Stimulated activated CD4-positive, alpha-beta T cell treated with anti-CD3 and anti-CD28 coated beads, Interleukin-4, amount 100 ng/mL, for 24 hours (primary cell): Measurements from ENCODE around the gene MCMBP.
"Not testable (repeated sequence)": the region's sequence is repeated elsewhere in the genome, so short reads cannot be mapped to it uniquely, and the experiment has no call there.

ENCODE experiments used
- DNase-seq: peaks from one replicate; pipeline ENCODE4 v3.0.0-alpha.2; 2020

MCMBP gene

GRCh38 chr10:119872610-119872859 is at the start of gene MCMBP:
MCMBP (minus strand) TSS chr10:119872843; CDS start chr10:119872584, 259 bp downstream.
- no peak for DNase-seq

DNA sequence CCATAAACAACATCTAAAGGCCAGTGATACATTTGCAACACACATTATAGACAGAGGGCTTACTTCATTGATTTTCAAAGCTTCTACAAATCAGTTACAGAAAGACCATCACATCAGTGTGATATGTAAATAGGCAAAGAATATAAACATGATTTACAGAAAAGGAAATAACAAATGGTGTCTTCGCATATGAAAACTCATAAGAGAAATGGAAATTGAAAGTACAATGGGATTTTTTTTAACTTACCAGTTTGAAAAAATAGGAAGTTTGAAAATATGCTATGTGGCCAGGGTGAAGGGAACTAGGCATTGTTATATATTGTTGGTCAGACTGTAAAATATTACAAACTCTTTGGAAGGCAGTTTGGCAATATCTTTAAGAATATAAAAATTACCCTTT is 47.2 kb upstream of the MCMBP start:
- no peak for DNase-seq

DNA sequence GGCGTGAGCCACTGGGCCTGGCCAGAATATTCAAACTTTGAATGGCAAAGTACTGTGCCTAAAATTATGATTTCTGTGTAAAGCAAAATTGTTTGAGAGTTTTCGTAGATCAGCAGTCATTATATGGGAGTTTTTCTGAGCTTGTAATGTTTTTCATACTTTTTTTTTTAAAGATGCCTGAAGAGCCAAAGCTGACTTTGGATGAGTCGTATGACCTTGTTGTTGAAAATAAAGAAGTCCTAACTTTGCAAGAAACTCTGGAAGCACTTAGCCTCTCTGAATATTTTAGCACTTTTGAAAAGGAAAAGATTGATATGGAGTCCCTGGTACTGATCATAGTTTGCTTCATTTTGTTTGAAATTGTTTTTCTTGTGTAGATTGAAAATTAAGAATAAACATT is 46.6 kb upstream of the MCMBP start:
- no peak for DNase-seq

GRCh38 chr10:119917777-119918176 is 45.1 kb upstream of the MCMBP start:
- DNase-seq: no peak

DNA sequence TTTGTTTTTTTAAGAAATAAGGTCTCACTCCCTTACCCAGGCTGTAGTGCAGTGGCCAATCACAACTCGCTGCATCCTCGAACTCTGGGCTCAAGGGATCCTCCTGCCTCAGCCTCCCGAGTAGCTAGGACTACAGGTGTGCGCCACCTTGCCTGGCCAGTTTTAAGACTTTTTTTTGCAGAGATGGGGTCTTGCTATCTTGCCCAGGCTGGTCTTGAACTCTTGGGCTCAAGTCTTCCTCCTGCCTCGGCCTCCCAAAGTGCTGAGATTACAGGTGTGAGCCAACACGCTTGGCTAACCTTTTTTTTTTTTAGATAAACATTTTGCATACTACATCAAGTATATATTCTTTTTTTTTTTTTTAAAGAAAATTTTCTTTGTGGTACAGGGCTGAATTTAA is 38.0 kb upstream of the MCMBP start:
- no peak for DNase-seq

- no peak for DNase-seq
Observed at GRCh38 chr10:119908166-119908565, 35.5 kb upstream of the MCMBP start.

DNA sequence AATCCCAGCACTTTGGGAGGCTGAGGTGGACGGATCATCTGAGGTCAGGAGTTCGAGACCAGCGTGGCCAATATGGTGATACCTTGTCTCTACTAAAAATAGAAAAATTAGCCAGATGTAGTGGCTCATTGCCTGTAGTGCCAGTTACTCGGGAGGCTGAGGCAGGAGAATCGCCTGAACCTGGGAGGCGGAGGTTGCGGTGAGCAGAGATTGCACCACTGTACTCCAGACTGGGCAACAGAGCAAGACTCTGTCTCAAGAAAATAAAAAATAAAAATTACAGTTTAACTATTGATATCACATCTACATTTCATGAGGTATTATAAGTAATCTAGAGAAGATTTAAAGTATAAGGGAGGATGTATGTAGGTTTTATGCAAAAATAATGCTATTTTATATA is 35.1 kb upstream of the MCMBP start:
- DNase-seq: not testable (repeated sequence)

- DNase-seq: no peak
Observed at GRCh38 chr10:119903946-119904666, 31.5 kb upstream of the MCMBP start.

- DNase-seq: no peak
Observed at GRCh38 chr10:119898577-119898976, 25.9 kb upstream of the MCMBP start.

GRCh38 chr10:119896937-119897770 is 24.5 kb upstream of the MCMBP start:
- DNase-seq: no peak

DNA sequence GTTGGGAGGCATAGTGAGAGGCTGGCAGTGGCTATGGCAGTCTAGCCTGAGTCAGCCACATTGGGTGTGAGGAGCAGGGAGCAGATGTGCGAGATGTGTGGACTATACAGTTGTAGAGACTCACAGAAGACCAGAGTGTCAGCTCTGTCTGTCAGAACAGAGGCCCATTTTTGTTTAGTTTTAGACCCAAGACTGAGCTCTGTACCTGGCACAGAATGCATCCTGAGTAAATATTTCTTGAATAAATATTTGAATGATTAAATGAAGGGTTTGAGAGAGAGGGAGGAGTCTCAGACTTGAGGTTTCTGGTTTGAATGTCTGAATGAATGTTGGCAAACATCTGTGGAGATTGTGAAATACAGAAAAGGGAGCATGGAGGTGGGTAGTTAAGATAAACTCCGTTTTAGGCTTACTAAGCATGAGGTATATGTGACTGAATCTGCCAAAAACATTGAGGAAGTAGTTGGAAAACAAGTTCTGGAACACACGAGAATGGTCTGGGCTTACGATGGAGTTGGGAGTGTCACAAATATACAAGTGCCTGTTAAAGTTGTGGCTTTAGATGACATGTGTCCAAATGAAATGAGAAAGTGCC is 23.5 kb upstream of the MCMBP start:
- no peak for DNase-seq

DNA sequence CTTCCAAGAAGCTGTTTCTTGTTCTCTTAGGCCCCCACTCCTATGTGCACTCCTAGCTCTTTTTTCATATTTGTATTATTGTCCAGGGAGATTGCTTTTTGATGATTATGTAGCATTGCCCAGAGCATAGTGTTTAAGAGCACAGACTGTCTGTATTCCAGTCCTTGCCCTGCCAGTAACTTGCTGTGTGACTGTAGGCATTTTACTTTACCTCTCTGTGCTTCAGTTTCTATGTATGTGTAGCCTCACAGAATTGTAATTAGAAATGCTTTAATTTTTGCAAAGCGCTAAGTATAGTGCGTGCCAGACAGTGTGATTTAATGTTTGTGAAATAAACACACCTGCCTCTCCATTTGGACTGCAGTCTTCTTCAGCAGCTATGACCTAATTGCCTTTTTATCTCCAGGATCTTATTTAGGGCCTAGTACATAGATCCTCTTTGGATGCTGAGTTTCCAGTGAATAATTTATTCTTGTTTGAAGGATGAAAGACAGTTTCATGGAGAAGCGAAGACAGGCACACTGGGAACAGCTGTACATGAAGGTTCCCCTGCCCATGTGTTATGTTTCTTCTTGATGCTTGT is 21.3 kb upstream of the MCMBP start:
- DNase-seq: no peak

- DNase-seq: no peak
Observed at GRCh38 chr10:119893074-119893473, 20.4 kb upstream of the MCMBP start.

DNA sequence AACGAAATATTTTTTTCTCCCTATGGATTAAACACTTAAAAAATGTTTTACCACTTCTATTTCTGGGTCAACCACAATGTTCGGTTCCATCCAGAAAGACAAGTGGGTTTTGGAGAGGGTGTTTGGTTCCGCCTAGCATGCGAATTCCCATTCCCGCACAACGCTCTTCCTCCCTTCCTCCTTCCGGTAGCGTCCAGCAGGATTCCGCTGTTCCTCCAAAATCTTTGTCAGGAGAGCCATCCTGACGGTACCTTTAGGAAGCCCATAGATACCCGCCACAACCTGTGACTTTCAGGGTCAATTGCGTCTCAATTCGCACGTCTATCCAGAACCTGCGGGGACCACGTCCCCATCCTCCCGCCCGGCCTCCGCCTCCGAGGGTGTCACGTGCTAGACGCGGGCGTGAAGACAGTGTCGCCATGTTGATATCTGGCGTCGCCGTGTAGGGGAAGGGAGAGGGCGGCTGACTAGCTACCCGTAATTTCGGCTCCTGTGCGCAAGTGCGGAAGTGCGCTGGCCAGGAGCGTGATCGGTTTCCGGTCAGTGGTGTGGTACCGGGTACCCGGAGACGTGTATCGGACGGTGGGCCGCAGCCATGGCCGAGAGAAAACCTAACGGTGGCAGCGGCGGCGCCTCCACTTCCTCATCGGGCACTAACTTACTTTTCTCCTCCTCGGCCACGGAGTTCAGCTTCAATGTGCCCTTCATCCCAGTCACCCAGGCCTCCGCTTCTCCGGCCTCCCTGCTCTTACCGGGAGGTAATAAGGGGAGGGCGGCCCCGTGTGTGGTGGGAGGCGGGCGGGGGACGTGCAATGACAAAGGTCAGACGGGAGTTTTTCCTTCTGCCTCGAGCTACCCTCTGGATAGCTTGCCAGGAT is 19.8 kb upstream of the MCMBP start, which contains the start of gene SEC23IP:
Gene SEC23IP, plus strand, starts transcription at position 543 of the 878 bp plus-strand sequence. Its CDS starts 53 bp downstream, at position 596.
- peak; percentile 94 for DNase-seq

- DNase-seq: not testable (repeated sequence)
Observed at GRCh38 chr10:119891849-119892187, 19.2 kb upstream of the MCMBP start.

GRCh38 chr10:119890307-119890706 is 17.7 kb upstream of the MCMBP start:
- DNase-seq: not testable (repeated sequence)

- DNase-seq: not testable (repeated sequence)
Observed at GRCh38 chr10:119889201-119889600, 16.6 kb upstream of the MCMBP start.

- not testable (repeated sequence) for DNase-seq
Observed at GRCh38 chr10:119888715-119889114, 16.1 kb upstream of the MCMBP start.

- not testable (repeated sequence) for DNase-seq
Observed at GRCh38 chr10:119886070-119886469, 13.4 kb upstream of the MCMBP start.

DNA sequence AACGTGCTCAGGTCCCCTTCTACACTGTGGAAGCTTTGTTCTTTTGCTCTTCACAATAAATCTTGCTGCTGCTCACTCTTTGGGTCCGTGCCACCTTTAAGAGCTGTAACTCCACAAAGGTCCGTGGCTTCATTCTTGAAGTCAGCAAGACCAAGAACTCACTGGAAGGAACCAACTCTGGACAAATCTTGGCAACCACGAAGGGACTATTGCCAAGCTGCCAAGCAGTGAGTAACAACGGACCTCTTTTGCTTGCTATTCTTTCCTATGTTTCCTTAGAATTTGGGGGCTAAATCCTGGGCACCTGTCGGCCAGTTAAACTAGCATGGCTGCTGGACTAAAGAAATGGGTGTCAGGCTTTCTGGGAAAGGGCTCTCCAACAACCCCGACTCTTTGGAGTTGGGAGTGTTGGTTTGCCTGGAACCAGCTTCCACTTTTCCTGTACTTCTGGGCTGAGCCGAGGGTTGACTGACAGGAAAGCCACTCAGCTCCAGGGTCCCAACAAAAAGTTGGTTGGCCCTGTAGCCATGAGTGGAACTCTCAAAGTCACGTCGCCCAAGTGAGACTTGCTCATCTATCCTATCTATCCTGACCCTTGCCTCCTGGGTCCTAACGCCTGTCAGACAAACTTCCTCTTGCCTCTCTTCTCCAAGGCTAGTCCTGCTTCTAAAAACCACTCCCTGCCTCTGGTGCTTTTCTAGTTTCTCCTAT is 11.4 kb upstream of the MCMBP start:
- DNase-seq: not testable (repeated sequence)

DNA sequence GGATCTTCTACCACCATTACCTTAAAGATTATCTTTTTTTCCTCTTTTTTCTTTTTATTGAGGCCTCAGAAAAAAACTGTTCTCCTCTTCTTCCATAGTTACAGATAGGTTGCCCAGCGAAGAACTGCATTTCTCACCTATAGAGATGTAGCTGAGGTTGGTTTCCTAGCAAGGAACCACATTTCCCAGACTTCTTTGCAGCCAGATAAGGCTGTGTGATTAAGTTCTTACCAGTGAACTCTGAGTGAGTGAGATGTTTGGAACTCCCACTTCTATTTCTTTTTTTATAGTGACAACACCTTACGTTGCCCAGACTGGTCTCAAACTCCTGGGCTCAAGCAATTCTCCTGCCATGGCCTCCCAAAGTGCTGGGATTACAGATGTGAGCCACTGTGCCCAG is 5.9 kb upstream of the MCMBP start:
- DNase-seq: no peak
